SK-MEL-5 (cell line): ENCODE measurements around the gene EDRF1. TPM values are rescaled to one million over a fixed set of nuclear protein-coding genes. Genes with fewer than 3 reads are reported as not detected.
"Not testable (repeated sequence)": the region's sequence is repeated elsewhere in the genome, so short reads cannot be mapped to it uniquely, and the experiment has no call there.

Experiments
- DNase-seq: peaks from one replicate; pipeline ENCODE4 v3.0.0-alpha.2; 2016; ENCODE audit warnings: low read depth, low spot score
- in situ Hi-C: cut with HindIII; loops from 2 replicates; pipeline ENCODE4 v1.10.0; 2016; ENCODE audit warnings: low sequenced_read_pairs, high pct_unique_total_duplicates, low pct_unique_long_range_greater_than_20kb
- polyA plus RNA-seq, 2 experiments: library from polyadenylated mRNA; depleted of rRNA; stranded (reverse); fragments of >200 nt; gene quantifications; 2 replicates each; pipeline ENCODE4 v1.2.3, GENCODE V29; 2015
- total RNA-seq: library from RNA; depleted of rRNA; stranded (reverse); fragments of >200 nt; shearing (Covaris generic); gene quantifications from 2 replicates; pipeline ENCODE4 v1.2.3, GENCODE V29; 2014; rRNA removed

The EDRF1 gene
- 16.5 and 17.0 TPM in 2 replicates for total RNA-seq
- 8.8 and 12.9 TPM in 2 replicates for polyA plus RNA-seq (2015; cell fraction: cytosol; rRNA removed)
- polyA plus RNA-seq (2015; cell fraction: nucleus; rRNA removed): 71.2 and 100 TPM in 2 replicates

DNA sequence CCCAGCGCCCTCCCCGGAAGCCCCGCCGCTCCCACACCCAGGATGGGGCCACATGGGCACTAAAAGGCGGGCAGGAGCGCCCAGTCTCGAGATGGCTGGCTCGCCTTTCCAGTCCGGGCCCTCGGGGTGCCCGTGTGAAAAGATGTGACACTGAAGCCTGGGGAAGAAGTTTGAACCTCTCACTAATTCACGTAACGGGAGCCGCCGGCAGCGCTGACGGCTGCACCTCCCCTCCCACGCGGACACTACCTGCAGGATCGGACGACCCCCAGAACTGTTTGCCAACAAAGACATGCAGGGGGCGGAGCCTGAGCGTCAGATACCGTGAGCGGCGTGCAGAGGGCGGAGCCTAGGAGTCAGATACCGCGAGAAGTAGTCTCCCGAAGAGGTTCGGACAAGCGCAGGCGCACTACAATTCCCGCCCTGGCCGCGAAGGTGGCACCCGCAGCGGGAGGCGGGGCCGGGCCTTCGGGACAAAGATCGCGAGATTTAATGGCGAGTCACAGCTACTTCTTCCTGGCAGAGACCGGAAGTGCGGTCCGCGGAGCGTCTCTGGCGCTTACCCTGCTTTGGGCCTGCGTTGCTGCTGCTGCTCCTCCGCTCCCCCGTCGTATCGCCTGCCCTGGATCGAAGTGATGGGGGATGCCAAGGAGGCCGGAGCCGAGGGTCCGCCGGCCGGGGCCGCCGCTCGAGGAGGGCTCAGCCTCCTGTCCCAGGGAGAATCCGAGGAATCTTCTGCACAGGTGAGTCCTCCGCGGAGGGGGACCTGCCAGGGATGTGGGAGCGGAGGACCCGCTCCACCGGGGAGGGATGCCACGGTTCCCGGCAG is at the start of gene EDRF1:
EDRF1 (plus strand) TSS at position 537 of the 829 bp plus-strand sequence; CDS start at position 636, 99 bp downstream.
- DNase-seq: peak; percentile 97
- in situ Hi-C loops: no loop called here

- no peak for DNase-seq
- in situ Hi-C loops: no loop called here
Observed at GRCh38 chr10:125672884-125673283, 46.6 kb upstream of the EDRF1 start.

DNA sequence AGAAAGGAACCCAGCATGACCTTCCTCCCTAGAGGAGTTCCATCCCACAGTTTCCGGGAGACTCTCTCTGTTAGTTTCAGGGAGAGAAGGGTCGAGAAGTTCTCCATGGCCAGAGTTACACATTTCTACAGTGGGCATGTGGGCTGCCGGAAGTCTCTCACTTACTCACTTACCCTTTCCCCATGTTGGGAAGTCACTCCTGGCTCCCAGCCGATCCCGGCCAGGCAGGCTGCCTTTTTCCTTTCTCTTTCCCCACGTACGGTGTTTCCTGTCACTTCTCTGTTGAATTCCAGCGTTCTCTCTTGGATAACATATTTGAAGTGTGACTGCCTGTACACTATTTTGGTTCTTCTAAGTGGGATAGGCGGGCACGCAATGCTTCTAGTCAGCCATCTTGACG is 40.1 kb upstream of the EDRF1 start:
- in situ Hi-C loops: no loop called here
- DNase-seq: no peak

GRCh38 chr10:125683063-125683462 is 36.4 kb upstream of the EDRF1 start, which contains the start of gene TEX36:
Gene TEX36 (minus strand): TSS chr10:125683163. CDS start chr10:125682989, 174 bp downstream.
- no peak for DNase-seq
- in situ Hi-C loops: no loop called here

- DNase-seq: no peak
- in situ Hi-C loops: no loop called here
Observed at GRCh38 chr10:125683821-125684220, 35.7 kb upstream of the EDRF1 start.

DNA sequence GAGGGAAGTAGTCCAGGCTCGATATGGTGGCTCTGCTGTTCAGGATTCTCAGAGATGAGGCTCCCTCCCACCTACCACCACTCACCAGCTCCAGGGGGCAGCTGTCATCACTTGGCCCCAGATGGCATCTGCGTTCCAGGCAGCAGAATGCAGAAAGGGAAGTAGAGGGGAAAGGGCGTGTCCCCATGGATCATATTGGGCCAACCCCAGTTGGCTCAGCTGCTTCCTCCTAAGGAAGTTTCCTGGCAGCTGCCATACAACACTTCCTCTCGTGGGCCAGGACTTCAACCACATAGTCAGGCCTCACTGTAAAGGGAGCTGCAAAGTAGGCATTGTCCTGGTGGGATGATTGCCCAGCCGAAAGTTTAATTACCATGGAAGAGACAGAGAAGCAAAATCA is 34.9 kb upstream of the EDRF1 start:
- in situ Hi-C loops: no loop called here
- no peak for DNase-seq

DNA sequence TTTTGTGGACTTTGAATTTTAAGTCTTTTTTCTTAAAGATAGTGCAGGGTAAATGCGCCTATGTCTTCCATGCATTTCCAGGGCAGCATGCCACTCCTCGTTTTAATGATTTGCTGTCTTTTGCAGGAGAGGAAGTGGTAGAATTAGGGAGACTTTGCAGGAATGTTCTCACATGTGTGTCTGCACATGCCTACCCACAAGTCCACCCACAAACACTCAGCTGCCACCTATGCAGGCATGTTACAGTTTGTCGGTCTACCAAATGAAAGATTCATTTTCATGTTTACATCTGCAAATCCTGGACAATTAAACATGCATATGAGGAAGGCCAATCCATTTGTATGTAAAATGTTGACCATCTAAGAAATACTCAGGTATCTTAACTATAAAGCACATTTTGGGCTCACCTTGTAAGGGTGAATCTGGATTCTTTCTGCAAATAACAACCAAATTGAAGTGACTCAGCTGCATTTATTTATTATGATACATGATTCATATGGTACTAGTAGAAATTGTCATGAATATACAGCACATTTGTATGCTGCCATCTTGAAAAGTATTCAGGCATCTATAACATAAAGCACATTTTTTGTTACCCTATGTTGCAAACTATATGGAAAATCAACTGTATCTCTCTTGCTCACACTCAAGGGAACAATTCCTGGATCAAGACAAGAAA is 31.9 kb upstream of the EDRF1 start:
- in situ Hi-C loops: no loop called here
- DNase-seq: no peak

- DNase-seq: no peak
- in situ Hi-C loops: no loop called here
Observed at GRCh38 chr10:125689955-125690569, 29.4 kb upstream of the EDRF1 start.

- DNase-seq: no peak
- in situ Hi-C loops: no loop called here
Observed at GRCh38 chr10:125691160-125691981, 28.1 kb upstream of the EDRF1 start.

DNA sequence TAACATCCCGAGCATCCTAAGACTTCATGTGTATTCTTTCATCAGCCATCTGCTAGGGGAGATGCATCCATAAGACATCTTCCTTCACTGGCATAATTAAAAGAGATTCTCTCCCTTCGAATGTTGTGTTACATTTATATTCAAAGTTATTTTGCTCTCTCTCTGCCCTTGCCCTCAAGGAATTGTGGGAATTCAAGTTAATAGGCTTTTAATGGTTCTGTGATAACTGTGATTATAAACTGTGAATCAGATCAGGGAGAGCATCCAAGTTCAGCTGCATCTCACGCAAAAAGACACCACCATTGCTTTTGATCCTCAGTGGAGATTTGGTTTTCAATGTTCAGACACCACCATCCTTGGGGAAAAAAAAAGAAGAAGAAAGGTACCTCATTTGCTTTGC is 27.3 kb upstream of the EDRF1 start:
- DNase-seq: no peak
- in situ Hi-C loops: no loop called here

GRCh38 chr10:125692601-125693523 is 26.6 kb upstream of the EDRF1 start:
- in situ Hi-C loops: no loop called here
- DNase-seq: no peak

GRCh38 chr10:125693524-125693847 is 26.0 kb upstream of the EDRF1 start:
- no peak for DNase-seq

DNA sequence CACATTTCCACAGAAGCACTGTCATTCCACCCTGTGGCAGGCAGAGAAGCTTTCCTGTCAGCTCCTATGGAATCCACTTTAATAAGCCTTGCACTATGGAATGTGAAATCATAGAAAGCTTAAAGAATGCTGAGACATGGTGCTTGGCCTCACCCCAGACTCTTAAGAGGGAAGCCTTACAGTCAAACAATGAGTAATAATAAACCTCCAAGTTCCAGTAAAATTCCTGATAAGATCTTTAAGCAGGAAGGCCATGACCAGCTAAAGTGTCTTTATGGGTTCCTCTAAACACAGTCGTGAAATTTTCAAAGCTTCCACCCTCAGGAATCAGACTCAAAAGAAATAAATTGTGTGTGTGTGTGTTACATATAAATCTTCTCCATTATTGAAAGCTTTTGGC is 24.6 kb upstream of the EDRF1 start:
- in situ Hi-C loops: no loop called here

More at GRCh38 chr10:125693524-125693847, 26.0 kb upstream of the EDRF1 start:
- in situ Hi-C loops: no loop called here

GRCh38 chr10:125696884-125697283 is 22.6 kb upstream of the EDRF1 start:
- DNase-seq, in situ Hi-C loops: not testable (repeated sequence)

More for the DNA sequence above, 24.6 kb upstream of the EDRF1 start:
- no peak for DNase-seq

- in situ Hi-C loops: no loop called here
- DNase-seq: no peak
Observed at GRCh38 chr10:125698481-125698998, 21.0 kb upstream of the EDRF1 start.

DNA sequence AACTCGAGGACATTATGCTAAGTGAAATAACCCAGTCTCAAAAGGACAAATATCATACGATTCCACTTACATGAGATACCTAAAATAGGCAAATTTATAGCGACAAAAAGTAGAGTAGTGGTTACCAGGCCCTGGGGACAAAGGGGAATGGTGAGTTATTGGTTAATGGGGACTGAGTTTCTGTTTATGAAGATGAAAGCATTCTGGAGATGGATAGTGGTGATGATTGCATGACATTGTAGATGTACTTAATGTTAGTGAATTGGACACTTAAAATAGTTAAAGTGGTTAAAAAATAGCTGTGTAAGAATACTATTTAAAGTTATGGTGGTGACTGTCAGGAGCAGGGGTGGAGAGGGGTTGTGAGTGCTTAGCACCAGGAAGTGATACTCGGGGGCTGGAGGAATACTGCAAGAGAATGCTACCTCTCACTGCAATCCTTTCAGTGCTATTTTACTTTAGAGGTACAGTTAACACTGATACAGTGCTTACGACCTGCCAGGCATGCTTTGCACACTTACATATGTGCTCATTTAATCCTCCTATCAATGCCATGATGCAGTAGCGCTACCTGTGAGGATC is 19.9 kb upstream of the EDRF1 start:
- in situ Hi-C loops: no loop called here
- no peak for DNase-seq
